Stomach (tissue), 4 donors: ENCODE results near the gene COMMD3.

Experiments
- CTCF ChIP-seq, 7 experiments: fragments of 450-650 bp in 4 of 7; fragments of 200-600 bp in 3 of 7; sonication (generic) in 3 of 7; IDR thresholded peaks; one replicate each; pipeline ENCODE4 v1.5.1; 2016 to 2019; ENCODE audit warnings: antibody characterized with exemption in 7 of 7, control low read depth in 2 of 7, mild to moderate bottlenecking in 1 of 7
- EP300 ChIP-seq: sonication (generic); formaldehyde crosslinking; IDR thresholded peaks from one replicate; pipeline ENCODE4 v1.6.1; 2017; ENCODE audit warnings: antibody characterized with exemption
- POLR2AphosphoS5 ChIP-seq, 3 donors: sonication (generic); formaldehyde crosslinking; IDR thresholded peaks; one replicate each; pipeline ENCODE4 v1.6.1; 2016; ENCODE audit warnings: antibody characterized with exemption in 3 of 3

GRCh38 chr10:22334414-22335172 is 18.4 kb downstream of the COMMD3 start:
- no peak for TF ChIP-seq CTCF (IDR thresholded peaks at IDR 0.05)
- TF ChIP-seq EP300 = no peak
- TF ChIP-seq POLR2AphosphoS5 (IDR thresholded peaks at IDR 0.05) = no peak
